Ishikawa (cell line): ENCODE measurements around the gene CHEK1.

Experiments used
- CEBPB ChIP-seq: IDR thresholded peaks from 2 replicates; pipeline ENCODE4 v1.6.1; 2012
- CREB1 ChIP-seq: IDR thresholded peaks from 2 replicates; pipeline ENCODE4 v1.6.1; 2012; ENCODE audit warnings: low read depth
- EP300 ChIP-seq: IDR thresholded peaks from 2 replicates; pipeline ENCODE4 v1.6.1; 2012; ENCODE audit warnings: borderline replicate concordance
- FOXM1 ChIP-seq: IDR thresholded peaks from 2 replicates; pipeline ENCODE4 v1.6.1; 2012; ENCODE audit warnings: low read depth, borderline replicate concordance
- RAD21 ChIP-seq: IDR thresholded peaks from 2 replicates; pipeline ENCODE4 v1.6.1; 2012; ENCODE audit warnings: low read depth
- TAF1 ChIP-seq: IDR thresholded peaks from 2 replicates; pipeline ENCODE4 v1.6.1; 2012; ENCODE audit warnings: low read depth, mild to moderate bottlenecking
- TCF12 ChIP-seq: IDR thresholded peaks from 2 replicates; pipeline ENCODE4 v1.6.1; 2012; ENCODE audit warnings: low read depth
- YY1 ChIP-seq: IDR thresholded peaks from 2 replicates; pipeline ENCODE4 v1.6.1; 2012; ENCODE audit warnings: low read depth
- ZBTB7A ChIP-seq: IDR thresholded peaks from 2 replicates; pipeline ENCODE4 v1.6.1; 2012; ENCODE audit warnings: low read depth
- TF ChIP-seq, protein P1 (sequence below): IDR thresholded peaks from 2 replicates; pipeline ENCODE4 v1.6.1; 2012; ENCODE audit warnings: low read depth, mild to moderate bottlenecking
- TF ChIP-seq, protein P2 (sequence below): IDR thresholded peaks from 2 replicates; pipeline ENCODE4 v1.6.1; 2012

DNA sequence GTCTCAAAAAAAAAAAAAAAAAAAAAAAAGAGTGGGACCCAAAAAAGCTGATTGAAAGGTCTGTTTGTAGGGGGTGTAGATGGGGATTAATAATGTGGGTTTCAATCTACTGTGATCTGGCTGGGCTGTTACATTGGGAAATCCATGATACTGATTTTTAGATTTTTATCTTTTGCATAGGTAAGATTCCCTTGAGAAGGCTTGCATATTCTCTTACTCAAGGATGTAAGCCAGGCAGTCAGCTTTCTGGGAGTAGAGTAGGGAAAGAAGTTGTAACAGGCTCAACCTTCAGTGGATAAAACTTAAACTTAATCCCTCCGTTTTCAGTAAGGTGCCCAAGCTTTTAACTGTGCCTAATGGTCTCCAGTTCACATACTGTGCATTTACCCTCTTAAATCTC, 1.9 kb upstream of the CHEK1 start:
- TF ChIP-seq, protein P1, sequence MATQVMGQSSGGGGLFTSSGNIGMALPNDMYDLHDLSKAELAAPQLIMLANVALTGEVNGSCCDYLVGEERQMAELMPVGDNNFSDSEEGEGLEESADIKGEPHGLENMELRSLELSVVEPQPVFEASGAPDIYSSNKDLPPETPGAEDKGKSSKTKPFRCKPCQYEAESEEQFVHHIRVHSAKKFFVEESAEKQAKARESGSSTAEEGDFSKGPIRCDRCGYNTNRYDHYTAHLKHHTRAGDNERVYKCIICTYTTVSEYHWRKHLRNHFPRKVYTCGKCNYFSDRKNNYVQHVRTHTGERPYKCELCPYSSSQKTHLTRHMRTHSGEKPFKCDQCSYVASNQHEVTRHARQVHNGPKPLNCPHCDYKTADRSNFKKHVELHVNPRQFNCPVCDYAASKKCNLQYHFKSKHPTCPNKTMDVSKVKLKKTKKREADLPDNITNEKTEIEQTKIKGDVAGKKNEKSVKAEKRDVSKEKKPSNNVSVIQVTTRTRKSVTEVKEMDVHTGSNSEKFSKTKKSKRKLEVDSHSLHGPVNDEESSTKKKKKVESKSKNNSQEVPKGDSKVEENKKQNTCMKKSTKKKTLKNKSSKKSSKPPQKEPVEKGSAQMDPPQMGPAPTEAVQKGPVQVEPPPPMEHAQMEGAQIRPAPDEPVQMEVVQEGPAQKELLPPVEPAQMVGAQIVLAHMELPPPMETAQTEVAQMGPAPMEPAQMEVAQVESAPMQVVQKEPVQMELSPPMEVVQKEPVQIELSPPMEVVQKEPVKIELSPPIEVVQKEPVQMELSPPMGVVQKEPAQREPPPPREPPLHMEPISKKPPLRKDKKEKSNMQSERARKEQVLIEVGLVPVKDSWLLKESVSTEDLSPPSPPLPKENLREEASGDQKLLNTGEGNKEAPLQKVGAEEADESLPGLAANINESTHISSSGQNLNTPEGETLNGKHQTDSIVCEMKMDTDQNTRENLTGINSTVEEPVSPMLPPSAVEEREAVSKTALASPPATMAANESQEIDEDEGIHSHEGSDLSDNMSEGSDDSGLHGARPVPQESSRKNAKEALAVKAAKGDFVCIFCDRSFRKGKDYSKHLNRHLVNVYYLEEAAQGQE = no peak
- TF ChIP-seq TAF1 (no peak), EP300 (no peak), CEBPB (no peak), YY1 (no peak), CREB1 (no peak), RAD21 (no peak), TCF12 (no peak), FOXM1 (no peak), ZBTB7A (no peak)
- TF ChIP-seq, protein P2, sequence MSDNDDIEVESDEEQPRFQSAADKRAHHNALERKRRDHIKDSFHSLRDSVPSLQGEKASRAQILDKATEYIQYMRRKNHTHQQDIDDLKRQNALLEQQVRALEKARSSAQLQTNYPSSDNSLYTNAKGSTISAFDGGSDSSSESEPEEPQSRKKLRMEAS = no peak
